Measurements from ENCODE around the gene CAP2. TPM values are rescaled to one million over a fixed set of nuclear protein-coding genes. Genes with fewer than 3 reads are reported as not detected.

The CAP2 gene, protein sequence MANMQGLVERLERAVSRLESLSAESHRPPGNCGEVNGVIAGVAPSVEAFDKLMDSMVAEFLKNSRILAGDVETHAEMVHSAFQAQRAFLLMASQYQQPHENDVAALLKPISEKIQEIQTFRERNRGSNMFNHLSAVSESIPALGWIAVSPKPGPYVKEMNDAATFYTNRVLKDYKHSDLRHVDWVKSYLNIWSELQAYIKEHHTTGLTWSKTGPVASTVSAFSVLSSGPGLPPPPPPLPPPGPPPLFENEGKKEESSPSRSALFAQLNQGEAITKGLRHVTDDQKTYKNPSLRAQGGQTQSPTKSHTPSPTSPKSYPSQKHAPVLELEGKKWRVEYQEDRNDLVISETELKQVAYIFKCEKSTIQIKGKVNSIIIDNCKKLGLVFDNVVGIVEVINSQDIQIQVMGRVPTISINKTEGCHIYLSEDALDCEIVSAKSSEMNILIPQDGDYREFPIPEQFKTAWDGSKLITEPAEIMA
- 3.2 and 26.2 TPM in 2 replicates for total RNA-seq (ENCODE audit: low replicate concordance)

DNA sequence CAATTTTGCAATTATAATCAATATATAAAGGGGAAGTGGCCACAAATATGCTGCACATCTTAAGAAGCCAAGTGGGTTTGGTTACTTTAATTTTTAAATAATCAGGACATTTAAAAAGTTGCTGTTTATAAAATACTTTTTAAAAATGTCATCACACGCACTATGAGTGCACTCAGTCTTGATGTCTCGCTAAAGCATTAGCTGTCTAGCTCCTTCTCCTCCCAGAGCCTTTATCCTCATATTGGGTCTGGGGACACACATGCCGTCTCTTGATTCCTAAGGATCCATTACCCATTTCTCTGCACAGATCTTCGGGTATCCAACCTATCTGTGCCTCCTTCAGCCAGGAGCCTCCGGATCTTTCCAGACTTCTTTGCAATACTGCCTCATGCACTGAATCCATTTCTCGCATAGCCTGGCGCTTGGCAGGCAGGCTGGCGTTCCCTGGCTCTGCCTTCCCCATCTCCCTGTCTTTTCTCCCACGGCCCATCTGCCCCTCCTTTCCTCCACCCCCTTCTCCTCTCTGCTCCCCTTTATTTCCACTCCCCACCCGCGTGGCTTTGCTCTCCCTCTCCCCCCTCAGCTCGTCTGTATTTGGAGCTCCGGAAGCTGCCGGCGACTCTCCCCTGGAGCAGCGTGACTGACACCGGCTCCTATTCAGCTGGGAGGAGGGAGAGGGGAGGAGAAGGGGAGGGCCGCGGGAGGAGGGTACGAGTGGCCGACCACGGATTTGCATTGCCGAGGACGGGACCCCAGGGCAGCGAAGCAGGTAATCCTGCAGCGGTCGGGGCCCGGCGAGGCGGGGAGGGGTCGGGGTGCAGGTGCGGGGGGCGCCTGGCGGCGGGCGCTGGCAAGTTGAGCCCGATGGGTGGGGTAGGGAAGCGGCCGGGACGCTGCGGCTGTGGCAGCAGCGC is at the start of gene CAP2:
TSS of gene CAP2 (plus strand) at position 618 of the 914 bp plus-strand sequence. CDS start 27,961 bp downstream, outside the sequence.

GRCh38 chr6:17599877-17600526 is 206.6 kb downstream of the CAP2 start, which contains the start of gene FAM8A1:
TSS of gene FAM8A1 (plus strand) at chr6:17600302. CDS start at chr6:17600410, 108 bp downstream.

Other genes with a start within 250 kb of the CAP2 start
- 0.23 and 12.9 TPM in 2 replicates for gene RBM24, start 112.2 kb upstream of the CAP2 start, total RNA-seq (ENCODE audit: low replicate concordance)
- gene FAM8A1, start 206.7 kb downstream of the CAP2 start, total RNA-seq (ENCODE audit: low replicate concordance): 8.8 and 15.6 TPM in 2 replicates